ENCODE measurements around the gene PIR. TPM values are rescaled to one million over a fixed set of nuclear protein-coding genes. Genes with fewer than 3 reads are reported as not detected.

The PIR gene
- total RNA-seq, 2 experiments from 2014 or later, result 1.9 to 3.5 TPM

GRCh38 chrX:15529165-15529564 is 36.0 kb upstream of the PIR start:
- no peaks in the 10 kb centered on the region for H3K4me1 ChIP-seq (ENCODE audit: insufficient read depth, low read length, poor library complexity, severe bottlenecking)
- CTCF ChIA-PET (ENCODE audit: unreplicated experiment), result no interaction called here
- no peaks in the 10 kb centered on the region for H3K9me3 ChIP-seq (ENCODE audit: low read length)

DNA sequence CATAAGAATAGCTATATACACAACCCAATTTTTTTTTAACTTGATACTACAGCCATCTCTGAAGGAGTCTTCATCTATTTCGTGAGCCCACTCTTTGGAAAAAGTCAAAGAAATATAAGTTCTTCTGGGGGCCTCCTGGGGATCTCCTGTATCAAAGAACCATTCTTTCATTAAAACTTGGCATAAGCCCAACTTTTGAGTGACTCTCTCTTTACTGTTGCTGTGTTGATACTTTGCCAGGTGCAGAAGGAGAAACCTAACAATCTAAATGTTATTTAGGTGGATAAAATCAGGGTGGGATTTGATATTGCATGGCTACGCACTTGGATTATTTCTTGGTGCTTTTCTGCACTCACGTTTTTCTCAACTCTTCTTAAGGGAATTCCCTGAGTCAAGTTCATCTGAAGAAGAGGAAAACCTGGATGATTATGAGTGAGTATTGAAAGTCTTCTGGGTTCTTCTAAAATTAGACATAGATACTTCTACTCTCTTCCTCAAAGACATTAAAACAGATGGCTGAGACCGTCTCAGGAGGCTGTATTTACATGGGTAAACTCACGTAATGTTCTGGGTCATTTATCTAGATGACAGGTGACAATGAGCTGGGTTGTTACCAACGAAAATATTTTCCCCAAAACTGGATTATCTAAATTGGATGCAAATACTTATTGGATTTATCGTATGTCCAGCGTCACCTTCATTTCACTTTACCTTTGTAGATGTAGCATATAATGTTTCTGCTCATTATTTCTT is 32.7 kb upstream of the PIR start:
- H3K27ac ChIP-seq (ENCODE audit: low read depth, low read length, poor library complexity, severe bottlenecking), result no peak overlapping the region
- CTCF ChIA-PET (ENCODE audit: unreplicated experiment), result no interaction called here

More at GRCh38 chrX:15529165-15529564, 36.0 kb upstream of the PIR start:
- Histone ChIP-seq H3K27ac (ENCODE audit: low read depth, low read length, poor library complexity, severe bottlenecking) (no peak overlapping the region), H3K4me2 (ENCODE audit: low read length) (no peak overlapping the region), H2AFZ (ENCODE audit: low read length) (no peak overlapping the region), H3K79me2 (ENCODE audit: insufficient read depth, low read depth, low read length) (no peaks in the 10 kb centered on the region), H3K9me2 (ENCODE audit: insufficient read depth, low read length) (no peaks in the 10 kb centered on the region), H4K20me1 (ENCODE audit: insufficient read depth, low read length) (no peaks in the 10 kb centered on the region), H3K4me3 (ENCODE audit: low read depth, low read length, poor library complexity, severe bottlenecking) (no peak overlapping the region), H3K36me3 (ENCODE audit: insufficient read depth, low read length) (no peaks in the 10 kb centered on the region)
- intact Hi-C loops (cut with micrococcal nuclease; ENCODE audit: unreplicated experiment), result no loop called here
- POLR2A ChIA-PET, result no interaction called here
- DNase-seq (ENCODE audit: low spot score), result no peak
- TF ChIP-seq EZH2phosphoT487 (IDR thresholded peaks at IDR 0.05; ENCODE audit: borderline replicate concordance, low read depth, low read length) (no peak), CTCF (conservative IDR thresholded peaks at IDR 0.05; ENCODE audit: low read length) (no peak)
- no TSS peak for BruUV-seq (replicated peaks)

More for the DNA sequence above, 32.7 kb upstream of the PIR start:
- no peak for DNase-seq (ENCODE audit: low spot score)
- Histone ChIP-seq H3K4me3 (ENCODE audit: low read depth, low read length, poor library complexity, severe bottlenecking) (no peak overlapping the region), H4K20me1 (ENCODE audit: insufficient read depth, low read length) (no peaks in the 10 kb centered on the region), H3K79me2 (ENCODE audit: insufficient read depth, low read depth, low read length) (no peaks in the 10 kb centered on the region), H2AFZ (ENCODE audit: low read length) (no peak overlapping the region), H3K36me3 (ENCODE audit: insufficient read depth, low read length) (no peaks in the 10 kb centered on the region), H3K9me2 (ENCODE audit: insufficient read depth, low read length) (no peaks in the 10 kb centered on the region), H3K4me1 (ENCODE audit: insufficient read depth, low read length, poor library complexity, severe bottlenecking) (no peaks in the 10 kb centered on the region), H3K4me2 (ENCODE audit: low read length) (no peak overlapping the region), H3K9me3 (ENCODE audit: low read length) (no peaks in the 10 kb centered on the region)
- no TSS peak for BruUV-seq (replicated peaks)
- POLR2A ChIA-PET, result no interaction called here
- intact Hi-C loops (cut with micrococcal nuclease; ENCODE audit: unreplicated experiment), result no loop called here
- no peak for TF ChIP-seq EZH2phosphoT487 (IDR thresholded peaks at IDR 0.05; ENCODE audit: borderline replicate concordance, low read depth, low read length)
- no peak for TF ChIP-seq CTCF (conservative IDR thresholded peaks at IDR 0.05; ENCODE audit: low read length)
